Fibroblast of lung (primary cell): ENCODE measurements around the gene GPX1. TPM values are rescaled to one million over a fixed set of nuclear protein-coding genes. Genes with fewer than 3 reads are reported as not detected.
A peak's percentile ranks its signal among the peaks of the same experiment; 100 is the strongest.
"Not testable (repeated sequence)": the region's sequence is repeated elsewhere in the genome, so short reads cannot be mapped to it uniquely, and the experiment has no call there.

ENCODE experiments used
- DNase-seq, 2 donors: peaks; one replicate each; pipeline versions ENCODE4 v3.0.0 to v3.0.0-alpha.2; 2010; ENCODE audit warnings: low read depth in 2 of 2
- H2AFZ ChIP-seq: 2 replicates; pipeline ENCODE4 v1.5.1; 2012; ENCODE audit warnings: low read length, control low read depth, inconsistent platforms
- H3K27ac ChIP-seq: 2 replicates; pipeline ENCODE4 v1.5.1; 2011; ENCODE audit warnings: low read length, control low read depth; ENCODE audit not compliant: insufficient read depth
- H3K27me3 ChIP-seq: 2 replicates; pipeline ENCODE4 v1.5.1; 2011; ENCODE audit warnings: mild to moderate bottlenecking, low read length; ENCODE audit not compliant: control insufficient read depth, insufficient read depth
- H3K36me3 ChIP-seq: 2 replicates; pipeline ENCODE4 v1.5.1; 2011; ENCODE audit warnings: low read length; ENCODE audit not compliant: control insufficient read depth, insufficient read depth
- H3K4me1 ChIP-seq: 2 replicates; pipeline ENCODE4 v1.5.1; 2011; ENCODE audit warnings: low read length; ENCODE audit not compliant: control insufficient read depth, insufficient read depth; ENCODE audit errors: extremely low read depth
- H3K4me2 ChIP-seq: 2 replicates; pipeline ENCODE4 v1.5.1; 2011; ENCODE audit warnings: low read length, control low read depth; ENCODE audit not compliant: insufficient read depth; ENCODE audit errors: extremely low read depth
- H3K4me3 ChIP-seq, 4 experiments: fragments of 200-600 bp in 1 of 4; sonication (generic) in 1 of 4; replicated peaks in 1 of 4; 2 replicates each; pipeline ENCODE4 v1.5.1; 2011 to 2016; ENCODE audit warnings: low read length in 4 of 4, low read depth in 3 of 4, mild to moderate bottlenecking in 3 of 4, control low read depth in 2 of 4, inconsistent platforms in 1 of 4, mixed read lengths in 1 of 4; ENCODE audit not compliant: insufficient read depth in 1 of 4; ENCODE audit errors: control extremely low read depth in 1 of 4
- H3K79me2 ChIP-seq: 2 replicates; pipeline ENCODE4 v1.5.1; 2012; ENCODE audit warnings: mild to moderate bottlenecking, low read length, inconsistent platforms; ENCODE audit not compliant: control insufficient read depth, insufficient read depth
- H3K9ac ChIP-seq: 2 replicates; pipeline ENCODE4 v1.5.1; 2011; ENCODE audit warnings: mild to moderate bottlenecking, low read length, control low read depth; ENCODE audit not compliant: insufficient read depth
- H3K9me3 ChIP-seq: 2 replicates; pipeline ENCODE4 v1.5.1; 2012; ENCODE audit warnings: low read depth, low read length; ENCODE audit not compliant: control insufficient read depth, insufficient read depth
- H4K20me1 ChIP-seq: 2 replicates; pipeline ENCODE4 v1.5.1; 2011; ENCODE audit warnings: low read length; ENCODE audit not compliant: control insufficient read depth, insufficient read depth; ENCODE audit errors: extremely low read depth
- CTCF ChIP-seq, 2 donors: IDR thresholded peaks in 1 of 2; conservative IDR thresholded peaks in 1 of 2; 1 replicate in 1 of 2; 2 replicates in 1 of 2; pipeline ENCODE4 v1.5.1; 2011 to 2012; ENCODE audit warnings: low read length in 2 of 2, control low read depth in 1 of 2, inconsistent platforms in 1 of 2, low read depth in 1 of 2, mild to moderate bottlenecking in 1 of 2
- EZH2 ChIP-seq: IDR thresholded peaks from 2 replicates; pipeline ENCODE4 v1.5.1; 2012; ENCODE audit warnings: low read length, control low read depth, mild to moderate bottlenecking; ENCODE audit errors: missing control alignments
- polyA plus RNA-seq, 2 donors: library from polyadenylated mRNA; depleted of rRNA in 1 of 2; stranded (reverse) in 1 of 2; unstranded in 1 of 2; fragments of >200 nt; gene quantifications; 2 replicates each; pipeline ENCODE4 v1.2.1, GENCODE V29; 2011 to 2012; ENCODE audit warnings: missing spikeins in 1 of 2
- total RNA-seq: library from RNA; depleted of rRNA; stranded (reverse); fragments of >200 nt; gene quantifications from 2 replicates; pipeline ENCODE4 v1.2.1, GENCODE V29; 2014

The GPX1 gene
- total and polyA plus RNA-seq, 2 donors (not counting 1 experiment from before 2014, with no cell fraction given) = 227 to 456 TPM

- H3K36me3 ChIP-seq = peaks cover 18% of the 10 kb centered on the region
- peak in 1 of 2 donors; percentile 56 for DNase-seq
- H3K27ac ChIP-seq = no peak overlapping the region
- no peak overlapping the region for H3K9ac ChIP-seq
- H4K20me1 ChIP-seq = no peaks in the 10 kb centered on the region
- no peak overlapping the region for H3K4me3 ChIP-seq
- H3K79me2 ChIP-seq = peaks cover 32% of the 10 kb centered on the region
- H3K27me3 ChIP-seq = no peaks in the 10 kb centered on the region
- H3K4me1 ChIP-seq = peaks cover 19% of the 10 kb centered on the region
- no peak overlapping the region for H2AFZ ChIP-seq
- H3K9me3 ChIP-seq = no peaks in the 10 kb centered on the region
- TF ChIP-seq EZH2 (no peak), CTCF (conservative IDR thresholded peaks at IDR 0.05 in 1 of 2, IDR thresholded peaks at IDR 0.05 in 1 of 2; ENCODE audit: low read depth in 1 of 2, low read length in 2 of 2) (no peak)
- H3K4me2 ChIP-seq = no peak overlapping the region
Measured at GRCh38 chr3:49362561-49362960, 4.4 kb upstream of the GPX1 start.

- no peaks in the 10 kb centered on the region for H3K9me3 ChIP-seq
- H3K36me3 ChIP-seq = peaks cover 19% of the 10 kb centered on the region
- H3K27me3 ChIP-seq = no peaks in the 10 kb centered on the region
- H2AFZ ChIP-seq = no peak overlapping the region
- TF ChIP-seq EZH2 = no peak
- TF ChIP-seq CTCF (conservative IDR thresholded peaks at IDR 0.05 in 1 of 2, IDR thresholded peaks at IDR 0.05 in 1 of 2; ENCODE audit: low read depth in 1 of 2, low read length in 2 of 2) = no peak
- H3K4me2 ChIP-seq = peak overlapping the region; percentile 2
- H3K4me1 ChIP-seq = peaks cover 19% of the 10 kb centered on the region
- peaks cover 28% of the 10 kb centered on the region for H3K79me2 ChIP-seq
- DNase-seq = peak in 1 of 2 donors; percentile 64
- no peak overlapping the region for H3K4me3 ChIP-seq
- peak overlapping the region; percentile 40 for H3K27ac ChIP-seq
- no peak overlapping the region for H3K9ac ChIP-seq
- no peaks in the 10 kb centered on the region for H4K20me1 ChIP-seq
Measured at GRCh38 chr3:49359623-49360022, 1.5 kb upstream of the GPX1 start.

GRCh38 chr3:49358884-49359225 lies 702 bp upstream of the GPX1 start:
- Histone ChIP-seq H3K36me3 (peaks cover 19% of the 10 kb centered on the region), H3K27ac (peak overlapping the region; percentile 90), H3K4me3 (peak overlapping the region in 2 of 4 experiments; percentile 47 to 76), H3K27me3 (no peaks in the 10 kb centered on the region), H3K4me2 (peak overlapping the region; percentile 76), H3K9me3 (no peaks in the 10 kb centered on the region), H3K4me1 (peaks cover 19% of the 10 kb centered on the region), H3K9ac (peak overlapping the region; percentile 36), H2AFZ (no peak overlapping the region), H3K79me2 (peaks cover 27% of the 10 kb centered on the region), H4K20me1 (no peaks in the 10 kb centered on the region)
- TF ChIP-seq EZH2 (no peak), CTCF (conservative IDR thresholded peaks at IDR 0.05 in 1 of 2, IDR thresholded peaks at IDR 0.05 in 1 of 2; ENCODE audit: low read depth in 1 of 2, low read length in 2 of 2) (no peak)
- no peak for DNase-seq

DNA sequence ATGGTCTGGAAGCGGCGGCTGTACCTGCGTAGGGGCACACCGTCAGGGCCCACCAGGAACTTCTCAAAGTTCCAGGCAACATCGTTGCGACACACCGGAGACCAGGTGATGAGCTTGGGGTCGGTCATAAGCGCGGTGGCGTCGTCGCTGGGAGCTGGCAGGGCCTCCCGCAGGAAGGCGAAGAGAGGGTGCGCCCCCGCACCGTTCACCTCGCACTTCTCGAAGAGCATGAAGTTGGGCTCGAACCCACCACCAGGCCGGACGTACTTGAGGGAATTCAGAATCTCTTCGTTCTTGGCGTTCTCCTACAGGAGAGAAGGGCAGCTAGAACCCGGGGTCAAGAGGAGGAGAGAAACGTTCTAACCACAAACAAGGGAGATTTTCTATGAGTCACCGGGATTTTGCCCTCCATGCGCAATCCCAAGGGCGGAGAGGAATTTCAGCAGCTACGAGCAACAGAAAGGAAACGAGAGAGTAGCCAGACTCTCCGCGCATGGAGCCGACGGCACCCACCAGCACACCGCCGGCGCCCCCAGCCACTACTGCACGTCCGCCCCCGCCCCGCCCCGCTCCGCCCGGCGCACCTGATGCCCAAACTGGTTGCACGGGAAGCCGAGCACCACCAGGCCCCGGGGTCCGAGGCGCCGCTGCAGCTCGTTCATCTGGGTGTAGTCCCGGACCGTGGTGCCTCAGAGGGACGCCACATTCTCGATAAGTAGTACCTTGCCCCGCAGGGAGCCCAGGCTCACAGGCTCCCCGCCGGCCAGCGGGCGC lies 523 bp downstream of the GPX1 start:
- H3K9me3 ChIP-seq, H2AFZ ChIP-seq, H3K27me3 ChIP-seq, H4K20me1 ChIP-seq: not testable (repeated sequence)
- Histone ChIP-seq H3K4me1 (peaks cover 23% of the 10 kb centered on the region), H3K27ac (peak overlapping the region; percentile 90), H3K4me2 (peak overlapping the region; percentile 77), H3K36me3 (peaks cover 18% of the 10 kb centered on the region), H3K4me3 (peak overlapping the region; percentile 69 to 84 (median 74)), H3K79me2 (peaks cover 24% of the 10 kb centered on the region), H3K9ac (peak overlapping the region; percentile 78)
- DNase-seq = peak; percentile 91 to 92

- not testable (repeated sequence) for DNase-seq, H3K27me3 ChIP-seq, H2AFZ ChIP-seq, H4K20me1 ChIP-seq, H3K9me3 ChIP-seq
- peak overlapping the region; percentile 90 for H3K27ac ChIP-seq
- peaks cover 27% of the 10 kb centered on the region for H3K4me1 ChIP-seq
- H3K79me2 ChIP-seq = peaks cover 22% of the 10 kb centered on the region
- H3K4me2 ChIP-seq = peak overlapping the region; percentile 77
- peaks cover 18% of the 10 kb centered on the region for H3K36me3 ChIP-seq
- H3K9ac ChIP-seq = peak overlapping the region; percentile 78
- H3K4me3 ChIP-seq = peak overlapping the region; percentile 69 to 84 (median 74)
Measured at GRCh38 chr3:49357095-49357442, 1.1 kb downstream of the GPX1 start.
